Suprapubic skin (tissue), 3 donors: Measurements from ENCODE around the gene TMEM181.

Experiments
- POLR2A ChIP-seq, 2 donors: fragments of 450-650 bp; IDR thresholded peaks; one replicate each; pipeline ENCODE4 v1.6.1; 2017; ENCODE audit warnings: antibody characterized with exemption in 2 of 2, mild to moderate bottlenecking in 2 of 2, moderate library complexity in 2 of 2
- TF ChIP-seq, protein P1 (sequence below), 2 donors: fragments of 200-600 bp in 1 of 2; fragments of 450-650 bp in 1 of 2; sonication (generic) in 1 of 2; IDR thresholded peaks; one replicate each; pipeline ENCODE4 v1.5.1; 2016 to 2019; ENCODE audit warnings: antibody characterized with exemption in 2 of 2, mild to moderate bottlenecking in 1 of 2, moderate library complexity in 1 of 2

DNA sequence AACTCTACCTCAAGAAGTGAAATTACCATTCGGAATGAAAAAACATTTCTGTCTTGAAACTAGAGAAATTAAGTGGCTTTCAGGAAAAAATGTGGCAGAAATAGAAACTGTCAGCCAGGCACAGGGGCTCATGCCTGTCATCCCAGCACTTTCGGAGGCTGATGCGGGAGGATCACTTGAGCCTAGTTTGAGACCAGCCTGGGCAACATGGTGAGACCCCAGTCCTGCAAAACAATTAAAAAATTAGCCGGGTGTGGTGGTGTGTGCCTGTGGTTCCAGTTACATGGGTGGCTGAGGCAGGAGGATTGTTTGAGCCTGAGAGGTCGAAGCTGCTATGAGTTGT lies 7.1 kb upstream of the TMEM181 start:
- TF ChIP-seq, protein P1, sequence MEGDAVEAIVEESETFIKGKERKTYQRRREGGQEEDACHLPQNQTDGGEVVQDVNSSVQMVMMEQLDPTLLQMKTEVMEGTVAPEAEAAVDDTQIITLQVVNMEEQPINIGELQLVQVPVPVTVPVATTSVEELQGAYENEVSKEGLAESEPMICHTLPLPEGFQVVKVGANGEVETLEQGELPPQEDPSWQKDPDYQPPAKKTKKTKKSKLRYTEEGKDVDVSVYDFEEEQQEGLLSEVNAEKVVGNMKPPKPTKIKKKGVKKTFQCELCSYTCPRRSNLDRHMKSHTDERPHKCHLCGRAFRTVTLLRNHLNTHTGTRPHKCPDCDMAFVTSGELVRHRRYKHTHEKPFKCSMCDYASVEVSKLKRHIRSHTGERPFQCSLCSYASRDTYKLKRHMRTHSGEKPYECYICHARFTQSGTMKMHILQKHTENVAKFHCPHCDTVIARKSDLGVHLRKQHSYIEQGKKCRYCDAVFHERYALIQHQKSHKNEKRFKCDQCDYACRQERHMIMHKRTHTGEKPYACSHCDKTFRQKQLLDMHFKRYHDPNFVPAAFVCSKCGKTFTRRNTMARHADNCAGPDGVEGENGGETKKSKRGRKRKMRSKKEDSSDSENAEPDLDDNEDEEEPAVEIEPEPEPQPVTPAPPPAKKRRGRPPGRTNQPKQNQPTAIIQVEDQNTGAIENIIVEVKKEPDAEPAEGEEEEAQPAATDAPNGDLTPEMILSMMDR (IDR thresholded peaks at IDR 0.05): no peak
- no peak for TF ChIP-seq POLR2A (IDR thresholded peaks at IDR 0.05)
